ENCODE measurements around the gene MCTP1. TPM values are rescaled to one million over a fixed set of nuclear protein-coding genes. Genes with fewer than 3 reads are reported as not detected.

MCTP1 gene
- total RNA-seq, 1 donor from 2014 or later = 3.4 TPM

DNA sequence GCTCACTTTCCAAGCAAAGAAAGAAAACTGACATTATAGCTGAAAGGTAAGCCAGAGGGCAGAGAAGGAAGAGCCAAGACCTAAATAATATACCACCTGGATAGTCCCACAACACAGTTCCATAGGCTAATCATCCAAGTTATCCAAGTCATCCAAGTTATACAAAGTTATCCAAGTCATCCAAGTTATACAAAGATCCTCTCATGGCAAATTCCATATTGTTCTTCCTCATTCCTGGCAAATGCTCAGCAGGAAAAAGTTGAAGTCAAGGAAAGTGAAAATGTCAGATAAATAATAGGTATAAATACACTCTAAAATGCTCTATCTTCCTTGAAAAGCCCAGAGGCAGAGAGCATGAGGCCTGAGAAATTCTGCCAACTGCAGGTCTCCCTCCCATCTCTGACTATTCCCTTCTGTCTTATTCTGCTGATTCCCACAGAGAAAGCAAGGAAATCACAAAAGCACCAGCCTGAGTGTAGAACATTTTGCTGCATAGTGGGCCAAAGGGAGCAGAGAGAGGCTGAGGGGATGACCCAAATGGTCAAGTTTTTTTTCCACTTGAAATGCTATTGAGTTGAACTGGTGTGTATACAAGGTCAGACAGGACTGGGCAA is 12.5 kb downstream of the MCTP1 start:
- no peak for DNase-seq (ENCODE audit: low spot score)
- Mint-ChIP-seq H3K4me1 (ENCODE audit: low read depth) (no peaks in the 10 kb centered on the region), H3K27me3 (ENCODE audit: low read depth) (peaks cover 57% of the 10 kb centered on the region), H3K9me3 (ENCODE audit: low read depth) (no peaks in the 10 kb centered on the region), H3K4me3 (ENCODE audit: unreplicated experiment) (no peak overlapping the region), H3K36me3 (ENCODE audit: low read depth) (peaks cover 3% of the 10 kb centered on the region), H3K27ac (ENCODE audit: unreplicated experiment) (no peak overlapping the region)
- TF ChIP-seq, protein P1, sequence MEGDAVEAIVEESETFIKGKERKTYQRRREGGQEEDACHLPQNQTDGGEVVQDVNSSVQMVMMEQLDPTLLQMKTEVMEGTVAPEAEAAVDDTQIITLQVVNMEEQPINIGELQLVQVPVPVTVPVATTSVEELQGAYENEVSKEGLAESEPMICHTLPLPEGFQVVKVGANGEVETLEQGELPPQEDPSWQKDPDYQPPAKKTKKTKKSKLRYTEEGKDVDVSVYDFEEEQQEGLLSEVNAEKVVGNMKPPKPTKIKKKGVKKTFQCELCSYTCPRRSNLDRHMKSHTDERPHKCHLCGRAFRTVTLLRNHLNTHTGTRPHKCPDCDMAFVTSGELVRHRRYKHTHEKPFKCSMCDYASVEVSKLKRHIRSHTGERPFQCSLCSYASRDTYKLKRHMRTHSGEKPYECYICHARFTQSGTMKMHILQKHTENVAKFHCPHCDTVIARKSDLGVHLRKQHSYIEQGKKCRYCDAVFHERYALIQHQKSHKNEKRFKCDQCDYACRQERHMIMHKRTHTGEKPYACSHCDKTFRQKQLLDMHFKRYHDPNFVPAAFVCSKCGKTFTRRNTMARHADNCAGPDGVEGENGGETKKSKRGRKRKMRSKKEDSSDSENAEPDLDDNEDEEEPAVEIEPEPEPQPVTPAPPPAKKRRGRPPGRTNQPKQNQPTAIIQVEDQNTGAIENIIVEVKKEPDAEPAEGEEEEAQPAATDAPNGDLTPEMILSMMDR (IDR thresholded peaks at IDR 0.05) = no peak

DNA sequence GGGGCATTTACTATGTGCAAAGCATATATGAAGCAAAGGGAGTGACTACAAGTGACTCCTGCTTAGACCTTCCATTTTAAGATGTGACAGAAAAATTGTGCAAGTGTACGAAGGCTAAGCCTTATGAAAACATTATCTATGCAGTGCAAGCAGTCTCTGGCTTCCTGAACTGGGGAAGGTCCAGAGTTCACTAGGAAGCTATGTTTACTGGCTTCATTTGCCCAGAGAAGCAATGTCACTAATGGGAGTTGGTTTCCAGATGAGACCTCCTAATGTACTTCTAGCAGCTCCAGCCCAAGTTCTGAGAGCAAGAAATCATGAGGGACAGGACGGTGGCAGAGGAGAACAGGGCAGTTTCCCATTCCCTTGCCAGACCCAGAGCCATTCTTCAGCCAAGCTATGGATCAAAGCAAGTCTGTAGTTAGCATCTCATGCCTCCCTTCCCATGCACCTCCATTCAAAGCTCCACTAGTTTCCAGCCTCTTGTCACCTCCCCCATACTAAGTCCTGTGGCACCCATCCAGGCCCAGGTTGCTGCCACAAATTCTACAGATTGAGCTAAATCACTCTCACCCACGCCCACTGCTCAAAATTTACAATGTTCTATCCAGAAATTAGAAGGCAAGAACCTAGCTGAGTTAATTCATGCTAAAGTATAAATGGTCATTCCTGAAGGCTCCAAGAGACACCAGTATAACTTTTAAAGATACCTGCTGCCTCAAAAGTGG is 21.8 kb downstream of the MCTP1 start:
- Mint-ChIP-seq H3K36me3 (ENCODE audit: low read depth) (peaks cover 3% of the 10 kb centered on the region), H3K4me3 (ENCODE audit: unreplicated experiment) (no peak overlapping the region), H3K4me1 (ENCODE audit: low read depth) (peaks cover 3% of the 10 kb centered on the region), H3K27me3 (ENCODE audit: low read depth) (peaks cover 53% of the 10 kb centered on the region), H3K27ac (ENCODE audit: unreplicated experiment) (no peak overlapping the region), H3K9me3 (ENCODE audit: low read depth) (no peaks in the 10 kb centered on the region)
- DNase-seq (ENCODE audit: low spot score) = no peak
- TF ChIP-seq, protein P1 (IDR thresholded peaks at IDR 0.05) = no peak

- TF ChIP-seq, protein P1 (IDR thresholded peaks at IDR 0.05) = peak; percentile 85
- no peak overlapping the region for H3K4me3 Mint-ChIP-seq (ENCODE audit: unreplicated experiment)
These were observed 23.3 kb downstream of the MCTP1 start for GRCh38 chr5:95261437-95262175.

DNA sequence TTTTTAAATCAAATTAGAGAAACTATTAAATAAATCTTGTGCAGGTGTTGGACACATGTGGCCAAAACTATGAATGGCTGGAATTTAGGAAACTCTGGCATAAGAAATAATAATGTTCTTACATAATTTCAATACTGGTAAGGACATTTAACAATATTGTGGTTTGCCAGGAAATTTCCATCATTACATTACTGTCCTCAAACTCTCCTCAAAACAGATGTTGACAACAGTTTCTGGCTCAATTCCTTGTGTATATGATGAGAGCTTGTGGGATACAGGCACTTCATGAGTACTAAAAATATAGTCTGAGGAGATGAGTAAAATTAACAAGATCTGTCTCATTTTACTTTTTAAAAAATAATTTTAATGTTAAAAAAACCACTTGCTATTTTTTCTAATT is 27.9 kb downstream of the MCTP1 start:
- DNase-seq (ENCODE audit: low spot score) = no peak
- no peaks in the 10 kb centered on the region for H3K9me3 Mint-ChIP-seq (ENCODE audit: low read depth)
- no peaks in the 10 kb centered on the region for H3K36me3 Mint-ChIP-seq (ENCODE audit: low read depth)
- peaks cover 38% of the 10 kb centered on the region for H3K27me3 Mint-ChIP-seq (ENCODE audit: low read depth)
- no peak overlapping the region for H3K27ac Mint-ChIP-seq (ENCODE audit: unreplicated experiment)
- no peak overlapping the region for H3K4me3 Mint-ChIP-seq (ENCODE audit: unreplicated experiment)
- H3K4me1 Mint-ChIP-seq (ENCODE audit: low read depth) = peaks cover 3% of the 10 kb centered on the region
- TF ChIP-seq, protein P1 (IDR thresholded peaks at IDR 0.05) = no peak

More at GRCh38 chr5:95261437-95262175, 23.3 kb downstream of the MCTP1 start:
- DNase-seq (ENCODE audit: low spot score) = no peak
- H3K4me1 Mint-ChIP-seq (ENCODE audit: low read depth) = peaks cover 3% of the 10 kb centered on the region
- no peak overlapping the region for H3K27ac Mint-ChIP-seq (ENCODE audit: unreplicated experiment)
- no peaks in the 10 kb centered on the region for H3K9me3 Mint-ChIP-seq (ENCODE audit: low read depth)
- H3K36me3 Mint-ChIP-seq (ENCODE audit: low read depth) = no peaks in the 10 kb centered on the region
- peaks cover 39% of the 10 kb centered on the region for H3K27me3 Mint-ChIP-seq (ENCODE audit: low read depth)

DNA sequence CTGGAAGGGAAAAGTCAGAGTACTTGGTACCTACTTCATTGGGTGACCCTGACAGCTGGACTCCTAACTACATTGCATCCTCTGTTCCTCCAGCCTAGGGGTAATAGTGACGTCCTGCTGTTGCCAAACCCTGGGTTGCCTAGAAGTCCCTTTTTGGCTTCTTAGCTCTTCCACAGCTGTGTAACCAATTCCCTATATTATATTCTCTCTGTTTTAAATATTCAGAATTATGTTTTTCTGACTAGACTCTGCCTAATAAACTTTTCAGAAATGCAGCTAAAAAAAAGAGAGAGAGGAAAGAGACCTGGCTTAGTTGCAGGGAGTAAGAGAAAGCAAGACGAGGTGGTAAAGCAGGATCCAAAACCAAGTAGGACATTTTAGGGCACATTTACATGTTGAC is 28.4 kb downstream of the MCTP1 start:
- Mint-ChIP-seq H3K9me3 (ENCODE audit: low read depth) (no peaks in the 10 kb centered on the region), H3K27ac (ENCODE audit: unreplicated experiment) (no peak overlapping the region), H3K27me3 (ENCODE audit: low read depth) (peaks cover 38% of the 10 kb centered on the region), H3K4me3 (ENCODE audit: unreplicated experiment) (no peak overlapping the region), H3K4me1 (ENCODE audit: low read depth) (peaks cover 2% of the 10 kb centered on the region), H3K36me3 (ENCODE audit: low read depth) (no peaks in the 10 kb centered on the region)
- DNase-seq (ENCODE audit: low spot score) = no peak
- TF ChIP-seq, protein P1 (IDR thresholded peaks at IDR 0.05) = no peak
